NCI-H2196 (cell line): Measurements from ENCODE around the gene F7.
"Not testable (repeated sequence)": the region's sequence is repeated elsewhere in the genome, so short reads cannot be mapped to it uniquely, and the experiment has no call there.

Experiments used
- DNase-seq: peaks from one replicate; lab custom pipeline; 2025; ENCODE audit not compliant: unreplicated experiment; lab: John Stamatoyannopoulos, UW

F7 gene

GRCh38 chr13:113070855-113071254 lies 34.7 kb upstream of the F7 start:
- no peak for DNase-seq

- DNase-seq, result no peak
Observed at GRCh38 chr13:113072376-113072775, 33.2 kb upstream of the F7 start.

- DNase-seq, result no peak
Observed at GRCh38 chr13:113073942-113074341, 31.6 kb upstream of the F7 start.

GRCh38 chr13:113074401-113074800 lies 31.2 kb upstream of the F7 start:
- no peak for DNase-seq

- DNase-seq, result no peak
Observed at GRCh38 chr13:113074876-113075275, 30.7 kb upstream of the F7 start.

- no peak for DNase-seq
Observed at GRCh38 chr13:113075711-113076110, 29.9 kb upstream of the F7 start.

GRCh38 chr13:113076681-113077401 lies 28.8 kb upstream of the F7 start:
- DNase-seq, result no peak

- DNase-seq, result no peak
Observed at GRCh38 chr13:113077566-113077952, 28.0 kb upstream of the F7 start.

GRCh38 chr13:113077953-113078901 lies 27.4 kb upstream of the F7 start:
- DNase-seq, result no peak

- no peak for DNase-seq
Observed at GRCh38 chr13:113078902-113079780, 26.4 kb upstream of the F7 start.

GRCh38 chr13:113079781-113080080 lies 25.9 kb upstream of the F7 start:
- DNase-seq, result not testable (repeated sequence)

GRCh38 chr13:113080361-113080831 lies 25.2 kb upstream of the F7 start:
- no peak for DNase-seq

- DNase-seq, result no peak
Observed at GRCh38 chr13:113080901-113081521, 24.6 kb upstream of the F7 start.

GRCh38 chr13:113082198-113083021 lies 23.2 kb upstream of the F7 start:
- no peak for DNase-seq

GRCh38 chr13:113083022-113083373 lies 22.6 kb upstream of the F7 start:
- DNase-seq, result no peak

- DNase-seq, result peak; percentile 78
Observed at GRCh38 chr13:113083402-113084061, 22.1 kb upstream of the F7 start.

- DNase-seq, result no peak
Observed at GRCh38 chr13:113084094-113084942, 21.3 kb upstream of the F7 start.

GRCh38 chr13:113084943-113085540 lies 20.5 kb upstream of the F7 start:
- no peak for DNase-seq
